Globus pallidus (tissue), 1 donor: ENCODE measurements around the gene COX7B2.

Source experiments
- DNase-seq: peaks from one replicate; pipeline ENCODE4 v3.0.0-alpha.2; 2015; ENCODE audit warnings: low spot score

The COX7B2 gene

DNA sequence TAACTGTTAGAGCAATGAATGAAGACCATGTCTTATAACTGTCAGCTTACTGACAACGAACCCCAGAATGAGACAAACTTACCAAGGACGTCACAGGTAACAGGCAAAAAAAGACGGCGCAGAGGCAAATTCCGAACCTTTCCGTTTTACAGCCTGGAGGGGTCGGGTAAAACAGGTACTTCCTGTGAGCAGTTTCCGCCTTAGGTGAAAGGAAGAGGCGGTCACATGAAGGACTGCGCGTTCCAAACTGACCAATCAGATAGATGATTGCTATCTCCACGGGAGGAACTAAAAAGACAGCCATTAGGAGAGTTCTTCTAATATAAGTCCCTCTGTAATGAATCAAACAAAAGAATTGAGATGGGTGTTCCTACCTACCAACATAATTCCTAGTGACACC, at the start of gene COX7B2:
COX7B2 (minus strand) TSS at position 168 of the 400 bp plus-strand sequence. CDS start 174,053 bp downstream, outside the sequence.
- no peak for DNase-seq

DNA sequence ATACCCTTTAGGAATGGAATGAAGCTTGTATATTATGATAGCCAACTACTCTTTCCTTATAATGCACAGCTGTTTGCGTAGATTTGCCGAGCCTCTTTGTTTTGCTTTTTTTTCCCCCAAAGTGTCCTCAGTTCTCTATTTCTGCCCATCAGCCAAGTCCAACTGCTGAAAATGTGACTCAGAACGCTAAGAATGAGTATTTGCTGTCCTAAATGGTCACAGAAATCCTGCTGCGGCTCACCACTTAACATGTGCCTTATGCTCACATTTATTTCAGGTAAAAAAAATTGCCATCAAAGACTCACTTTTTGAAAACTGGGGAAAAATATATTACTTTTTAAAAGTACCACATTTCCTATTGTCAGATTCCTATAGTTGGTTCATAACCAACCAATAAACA, 47.4 kb upstream of the COX7B2 start:
- DNase-seq = no peak

- DNase-seq = no peak
Measured at GRCh38 chr4:46955601-46956000, 46.6 kb upstream of the COX7B2 start.

GRCh38 chr4:46954643-46955042, 45.6 kb upstream of the COX7B2 start:
- DNase-seq = no peak

DNA sequence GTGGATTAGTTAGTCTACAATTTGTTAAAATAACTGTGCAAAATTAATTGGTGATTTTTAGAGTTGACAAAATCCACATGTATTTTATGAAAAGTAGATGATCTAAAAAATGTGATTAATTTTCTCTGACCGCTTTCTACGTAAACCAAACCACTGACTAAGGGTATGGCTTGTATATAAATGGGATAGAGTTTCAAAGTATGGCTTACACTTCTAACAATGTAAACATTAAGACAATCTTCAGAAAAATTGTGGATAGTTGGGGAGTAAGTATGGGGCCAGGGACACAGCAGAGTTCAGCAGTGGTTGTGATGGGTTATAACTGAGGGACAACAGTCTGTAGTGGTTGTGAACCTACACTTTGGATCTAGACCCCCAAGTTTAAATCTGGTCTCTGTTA, 44.5 kb upstream of the COX7B2 start:
- DNase-seq = no peak

GRCh38 chr4:46952451-46952850, 43.4 kb upstream of the COX7B2 start:
- DNase-seq = no peak

DNA sequence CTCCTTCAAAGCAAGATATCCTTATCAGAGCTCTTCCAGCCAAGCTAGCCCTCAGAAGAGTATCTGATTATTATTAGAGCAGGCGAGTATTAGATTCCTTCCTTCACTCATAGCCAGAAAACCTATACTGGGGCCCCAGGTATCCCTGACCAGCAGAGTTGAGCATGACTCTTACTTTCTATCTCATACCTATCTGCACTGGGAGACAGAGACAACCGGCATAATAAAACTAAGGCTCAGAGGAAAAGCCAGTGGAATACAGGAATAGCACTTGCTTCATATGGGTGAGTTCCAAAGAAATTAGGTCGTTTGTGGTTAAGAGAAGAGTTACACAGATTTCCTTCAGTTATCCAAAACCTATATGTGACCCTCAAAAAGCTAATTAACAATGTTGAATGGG, 41.8 kb upstream of the COX7B2 start:
- no peak for DNase-seq

GRCh38 chr4:46949822-46950221, 40.8 kb upstream of the COX7B2 start:
- no peak for DNase-seq

GRCh38 chr4:46947541-46947940, 38.5 kb upstream of the COX7B2 start:
- DNase-seq = no peak

GRCh38 chr4:46946919-46947536, 38.0 kb upstream of the COX7B2 start:
- DNase-seq = no peak

DNA sequence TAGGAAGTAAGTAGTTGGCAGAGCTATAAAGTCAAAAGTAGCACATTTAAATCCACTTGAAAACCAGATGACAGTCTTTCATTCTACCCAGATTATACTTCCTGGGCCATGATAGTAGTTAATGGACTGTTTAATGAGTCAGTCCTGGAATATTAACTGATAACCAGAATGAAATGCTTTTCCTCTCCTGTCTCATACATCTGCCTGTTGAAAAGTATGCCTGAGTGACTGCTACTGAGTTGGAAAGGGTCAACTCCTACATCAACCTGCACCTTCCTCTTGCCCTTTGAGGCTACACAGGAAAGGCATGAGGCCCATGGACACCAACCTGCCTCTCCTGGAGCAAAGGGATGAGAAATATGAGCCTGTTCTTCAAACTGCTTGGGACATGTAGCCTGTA, 36.0 kb upstream of the COX7B2 start:
- no peak for DNase-seq

DNA sequence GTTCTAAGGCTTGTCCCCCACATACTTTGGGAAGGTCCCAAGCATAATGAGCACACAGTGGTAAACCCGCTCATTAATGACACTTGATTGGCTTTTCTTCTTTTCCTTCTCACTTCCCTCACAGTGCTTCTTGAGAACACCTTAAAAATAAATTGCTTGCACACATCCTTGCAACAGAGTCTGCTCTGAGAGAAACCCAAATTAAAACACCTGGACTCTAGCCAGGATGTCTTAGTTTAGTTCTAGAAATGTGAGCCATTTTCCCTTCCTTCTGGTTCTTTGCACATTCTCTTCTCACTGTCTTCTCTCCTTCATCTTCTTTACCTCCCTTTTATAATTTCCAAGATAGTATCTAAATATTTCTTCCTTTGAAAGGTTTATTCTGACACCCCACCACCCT, 35.3 kb upstream of the COX7B2 start:
- no peak for DNase-seq

DNA sequence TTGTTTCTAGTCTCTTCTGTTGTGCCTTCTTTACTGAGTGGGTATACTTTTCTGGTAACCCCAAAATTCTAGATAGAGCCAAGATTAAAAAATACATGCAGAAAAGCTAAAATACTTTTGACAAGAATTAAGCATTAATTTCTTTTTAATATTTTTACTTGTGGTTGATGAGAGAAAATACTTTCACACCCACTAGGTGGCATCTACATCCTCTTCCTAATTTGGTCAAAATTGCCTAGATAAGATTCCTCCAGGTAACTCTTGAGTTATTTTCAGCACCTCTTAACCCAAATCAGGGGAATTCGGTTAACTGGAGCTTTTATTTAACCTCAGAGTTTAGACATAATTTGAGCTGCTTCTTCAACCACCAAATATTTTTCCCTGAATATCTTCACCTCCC, 28.4 kb upstream of the COX7B2 start:
- DNase-seq = peak; percentile 6

DNA sequence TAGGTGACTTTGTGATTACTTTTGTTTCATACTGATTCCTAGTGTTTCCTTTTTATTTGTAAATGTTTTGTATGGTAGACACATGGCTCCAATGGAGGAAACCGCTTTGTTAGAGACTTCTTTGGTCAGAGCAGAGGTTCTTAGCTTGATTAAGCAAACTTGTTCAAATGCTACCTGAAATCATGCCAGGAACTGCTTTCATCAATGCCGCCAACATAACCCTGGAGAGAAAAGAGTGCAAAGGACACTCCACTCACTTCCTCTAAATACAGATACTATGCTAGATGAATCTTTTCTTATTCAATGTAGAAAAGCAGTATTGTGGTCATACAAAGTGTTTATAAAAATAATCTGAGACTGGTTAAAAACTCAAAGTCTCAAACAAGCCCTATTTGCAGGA, 25.7 kb upstream of the COX7B2 start:
- DNase-seq = no peak

GRCh38 chr4:46933686-46934085, 24.6 kb upstream of the COX7B2 start:
- no peak for DNase-seq

DNA sequence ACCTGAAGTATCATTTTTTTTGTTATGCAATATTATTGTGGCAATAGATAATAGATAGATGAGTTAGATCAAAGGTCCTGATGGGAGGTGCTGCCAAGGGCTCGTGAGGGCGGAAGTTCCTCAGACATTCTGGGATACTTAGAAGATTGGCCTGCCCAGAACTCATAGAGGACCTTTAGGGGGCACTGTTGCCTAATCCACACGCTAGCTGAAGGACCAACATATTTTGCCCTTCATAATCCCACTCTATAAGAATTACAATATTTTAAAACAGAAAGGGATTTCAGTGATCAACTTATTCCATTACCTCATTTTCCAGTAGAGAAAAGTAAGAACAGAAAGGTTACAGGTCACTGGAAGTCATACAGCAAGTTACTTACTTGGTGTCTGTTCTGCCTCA, 22.9 kb upstream of the COX7B2 start:
- peak; percentile 49 for DNase-seq

GRCh38 chr4:46930891-46931290, 21.8 kb upstream of the COX7B2 start:
- no peak for DNase-seq

DNA sequence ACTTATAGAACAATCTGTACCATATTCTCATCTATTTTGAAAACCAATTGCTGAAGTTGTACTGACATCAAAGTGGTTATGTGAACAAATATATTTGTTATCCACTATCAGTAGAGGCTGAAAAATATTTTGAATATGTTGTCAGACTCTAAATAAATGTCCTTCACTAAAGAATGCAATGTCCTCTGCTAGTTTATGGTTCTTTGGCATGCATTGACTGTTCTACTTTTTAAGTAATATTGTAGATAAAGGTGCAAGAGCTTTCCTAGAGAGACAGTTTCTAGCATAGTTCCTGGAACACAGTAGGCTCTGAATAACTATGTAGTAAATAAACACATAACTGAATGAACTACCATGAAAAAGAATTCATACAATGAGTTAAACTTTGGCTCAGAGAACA, 18.2 kb upstream of the COX7B2 start:
- no peak for DNase-seq

GRCh38 chr4:46924789-46925529, 15.9 kb upstream of the COX7B2 start:
- no peak for DNase-seq

GRCh38 chr4:46922205-46922604, 13.2 kb upstream of the COX7B2 start:
- DNase-seq = no peak

- no peak for DNase-seq
Measured at GRCh38 chr4:46908148-46908547, 897 bp downstream of the COX7B2 start.

- no peak for DNase-seq
Measured at GRCh38 chr4:46900082-46900481, 9.0 kb downstream of the COX7B2 start.

DNA sequence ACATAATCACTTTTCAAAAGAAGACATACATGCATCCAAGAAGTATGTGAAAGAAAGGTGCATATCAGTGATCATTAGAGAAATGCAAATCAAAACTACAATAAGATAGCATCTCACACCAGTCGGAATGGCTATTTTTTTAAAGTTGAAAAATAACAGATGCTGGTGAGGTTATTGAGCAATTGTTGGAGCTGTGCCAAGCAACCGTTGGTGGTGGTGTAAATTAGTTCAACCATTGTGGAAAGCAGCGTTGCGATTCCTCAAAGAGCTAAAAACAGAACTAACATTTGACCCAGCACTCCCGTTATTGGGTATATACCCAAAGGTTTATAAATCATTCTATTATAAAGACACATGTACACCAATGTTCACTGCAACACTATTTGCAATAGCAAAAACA, 14.2 kb downstream of the COX7B2 start:
- no peak for DNase-seq

GRCh38 chr4:46890056-46890455, 19.0 kb downstream of the COX7B2 start:
- DNase-seq = no peak
